Gastrocnemius medialis (tissue), 4 donors: ENCODE data around the gene SLC7A14. TPM values are rescaled to one million over a fixed set of nuclear protein-coding genes. Genes with fewer than 3 reads are reported as not detected.

ENCODE experiments used
- ATAC-seq, 2 donors: fragments of 150-250 bp; one replicate each; pipeline ENCODE4 v1.9.1; 2016
- DNase-seq, 2 donors: peaks; one replicate each; pipeline ENCODE4 v3.0.0-alpha.2; 2019
- H3K27ac ChIP-seq, 4 donors: fragments of 200-600 bp; sonication (generic); 1 replicate in 1 of 4; 2 replicates in 3 of 4; pipeline ENCODE4 v1.5.1; 2016 to 2018; ENCODE audit warnings: mild to moderate bottlenecking in 2 of 4, moderate library complexity in 1 of 4
- H3K27me3 ChIP-seq, 3 donors: fragments of 200-600 bp; sonication (generic) in 2 of 3; 1 replicate in 1 of 3; 2 replicates in 2 of 3; pipeline versions ENCODE4 v1.5.1 to v1.6.0; 2016 to 2019; ENCODE audit warnings: mild to moderate bottlenecking in 1 of 3, moderate library complexity in 1 of 3
- H3K36me3 ChIP-seq, 2 donors: fragments of 200-600 bp; sonication (generic) in 1 of 2; one replicate each; pipeline ENCODE4 v1.5.1; 2017 to 2018
- H3K4me1 ChIP-seq, 2 donors: fragments of 200-600 bp; sonication (generic) in 1 of 2; one replicate each; pipeline ENCODE4 v1.5.1; 2016 to 2017; ENCODE audit warnings: mild to moderate bottlenecking in 2 of 2
- H3K4me3 ChIP-seq, 4 donors: fragments of 200-600 bp; sonication (generic) in 3 of 4; 1 replicate in 1 of 4; 2 replicates in 3 of 4; pipeline ENCODE4 v1.5.1; 2016 to 2019; ENCODE audit warnings: mild to moderate bottlenecking in 2 of 4
- H3K9me3 ChIP-seq, 3 donors: fragments of 200-600 bp; sonication (generic) in 2 of 3; 1 replicate in 1 of 3; 2 replicates in 2 of 3; pipeline ENCODE4 v1.5.1; 2016 to 2019
- CTCF ChIP-seq, 5 experiments: fragments of 450-650 bp in 3 of 5; fragments of 200-600 bp in 2 of 5; sonication (generic) in 2 of 5; IDR thresholded peaks in 4 of 5; conservative IDR thresholded peaks in 1 of 5; 1 replicate in 4 of 5; 2 replicates in 1 of 5; pipeline ENCODE4 v1.5.1; 2016 to 2019; ENCODE audit warnings: antibody characterized with exemption in 5 of 5, mild to moderate bottlenecking in 3 of 5, moderate library complexity in 3 of 5
- POLR2A ChIP-seq, 2 donors: fragments of 450-650 bp; IDR thresholded peaks; one replicate each; pipeline ENCODE4 v1.6.1; 2017; ENCODE audit warnings: antibody characterized with exemption in 2 of 2, mild to moderate bottlenecking in 2 of 2, moderate library complexity in 2 of 2
- in situ Hi-C, 4 donors: fragments of 200-750 bp; cut with MboI; loops; one replicate each; pipeline versions ENCODE4 v1.15.0 to v1.8.0; 2017; ENCODE audit warnings: low sequenced_read_pairs in 4 of 4
- intact Hi-C: fragments of 100-400 bp; cut with DNase I; formaldehyde crosslinking; loops from one replicate; pipeline ENCODE4 v1.15.1; 2023; ENCODE audit warnings: low total_unique reads
- total RNA-seq, 4 donors: library from RNA; depleted of rRNA; stranded (reverse); fragments of >200 nt; gene quantifications; one replicate each; pipeline versions ENCODE4 v1.1.0 to v1.2.3, GENCODE V29; 2016

Gene SLC7A14
- total RNA-seq, 4 donors from 2014 or later: 0.02 TPM; not detected in 3

GRCh38 chr3:170542704-170543103 is 43.2 kb downstream of the SLC7A14 start:
- Histone ChIP-seq H3K27ac (no peak overlapping the region), H3K4me1 (no peaks in the 10 kb centered on the region), H3K36me3 (no peaks in the 10 kb centered on the region), H3K27me3 (no peaks in the 10 kb centered on the region), H3K9me3 (no peaks in the 10 kb centered on the region), H3K4me3 (no peak overlapping the region)
- ATAC-seq (no peak), DNase-seq (no peak)
- intact Hi-C loops: no loop called here
- TF ChIP-seq POLR2A (IDR thresholded peaks at IDR 0.05) (no peak), CTCF (IDR thresholded peaks at IDR 0.05 in 4 of 5, conservative IDR thresholded peaks at IDR 0.05 in 1 of 5) (no peak)
- in situ Hi-C loops: no loop called here

GRCh38 chr3:170539897-170540296 is 46.0 kb downstream of the SLC7A14 start:
- Histone ChIP-seq H3K4me3 (no peak overlapping the region), H3K27ac (no peak overlapping the region), H3K4me1 (no peaks in the 10 kb centered on the region), H3K36me3 (no peaks in the 10 kb centered on the region), H3K9me3 (no peaks in the 10 kb centered on the region), H3K27me3 (no peaks in the 10 kb centered on the region)
- ATAC-seq (no peak), DNase-seq (no peak)
- intact Hi-C loops: no loop called here
- TF ChIP-seq POLR2A (IDR thresholded peaks at IDR 0.05) (no peak), CTCF (IDR thresholded peaks at IDR 0.05 in 4 of 5, conservative IDR thresholded peaks at IDR 0.05 in 1 of 5) (no peak)
- in situ Hi-C loops: no loop called here

GRCh38 chr3:170536712-170537111 is 49.2 kb downstream of the SLC7A14 start:
- in situ Hi-C loops (no loop called here), intact Hi-C loops (no loop called here)
- Histone ChIP-seq H3K9me3 (no peaks in the 10 kb centered on the region), H3K36me3 (no peaks in the 10 kb centered on the region), H3K27ac (no peak overlapping the region), H3K4me1 (peaks cover 0 to 2% of the 10 kb centered on the region in 2 donors), H3K4me3 (no peak overlapping the region), H3K27me3 (no peaks in the 10 kb centered on the region)
- TF ChIP-seq POLR2A (IDR thresholded peaks at IDR 0.05) (no peak), CTCF (IDR thresholded peaks at IDR 0.05 in 4 of 5, conservative IDR thresholded peaks at IDR 0.05 in 1 of 5) (no peak)
- DNase-seq: no peak
- ATAC-seq: no peak

- H3K27ac ChIP-seq: no peak overlapping the region
- H3K9me3 ChIP-seq: no peaks in the 10 kb centered on the region
- ATAC-seq (no peak), DNase-seq (no peak)
- H3K36me3 ChIP-seq: no peaks in the 10 kb centered on the region
- in situ Hi-C loops: no loop called here
- H3K4me3 ChIP-seq: no peak overlapping the region
- H3K4me1 ChIP-seq: peaks cover 0 to 2% of the 10 kb centered on the region in 2 donors
- intact Hi-C loops: loop anchor here (5.0 kb wide), 1 partner anchor 47 kb away; no protein-coding TSS in a partner anchor
- no peaks in the 10 kb centered on the region for H3K27me3 ChIP-seq
- no peak for TF ChIP-seq CTCF (IDR thresholded peaks at IDR 0.05 in 4 of 5, conservative IDR thresholded peaks at IDR 0.05 in 1 of 5)
Observed at GRCh38 chr3:170534227-170534626, 51.6 kb downstream of the SLC7A14 start.

- H3K9me3 ChIP-seq: no peaks in the 10 kb centered on the region
Observed at GRCh38 chr3:170532573-170532972, 53.3 kb downstream of the SLC7A14 start.

More at GRCh38 chr3:170532573-170532972, 53.3 kb downstream of the SLC7A14 start:
- DNase-seq (no peak), ATAC-seq (no peak)
- Histone ChIP-seq H3K36me3 (no peaks in the 10 kb centered on the region), H3K4me1 (peaks cover 2% of the 10 kb centered on the region in 2 donors), H3K27me3 (no peaks in the 10 kb centered on the region), H3K4me3 (no peak overlapping the region), H3K27ac (no peak overlapping the region)
- in situ Hi-C loops (no loop called here), intact Hi-C loops (loop anchor here (5.0 kb wide), 1 partner anchor 45 kb away; no protein-coding TSS in a partner anchor)
- TF ChIP-seq CTCF (IDR thresholded peaks at IDR 0.05 in 4 of 5, conservative IDR thresholded peaks at IDR 0.05 in 1 of 5): no peak
- no peak for TF ChIP-seq POLR2A (IDR thresholded peaks at IDR 0.05)
